RWPE1 (cell line): Measurements from ENCODE around the gene DOHH.

Experiments used
- CTCF ChIA-PET: fragments of 350-600 bp; sonication (Branson Sonifier 250); formaldehyde crosslinking; extraction: SDS; loops from one replicate; lab custom pipeline; 2021; lab: Yijun Ruan, JAX
- POLR2A ChIA-PET: fragments of 400-600 bp; formaldehyde crosslinking; extraction: SDS; loops from one replicate; lab custom pipeline; 2020; ENCODE audit warnings: antibody characterized with exemption; ENCODE audit not compliant: low non-redundant PET; lab: Yijun Ruan, JAX
- DNase-seq: peaks from one replicate; pipeline ENCODE4 v3.0.0; 2012; ENCODE audit warnings: low spot score
- H3K27ac ChIP-seq: fragments of 450-650 bp; 2 replicates; pipeline ENCODE4 v1.5.1; 2017
- TF ChIP-seq, protein P1 (sequence below): fragments of 450-650 bp; conservative IDR thresholded peaks from 2 replicates; pipeline ENCODE4 v1.5.1; 2017; ENCODE audit warnings: low read depth, mild to moderate bottlenecking

DOHH gene

DNA sequence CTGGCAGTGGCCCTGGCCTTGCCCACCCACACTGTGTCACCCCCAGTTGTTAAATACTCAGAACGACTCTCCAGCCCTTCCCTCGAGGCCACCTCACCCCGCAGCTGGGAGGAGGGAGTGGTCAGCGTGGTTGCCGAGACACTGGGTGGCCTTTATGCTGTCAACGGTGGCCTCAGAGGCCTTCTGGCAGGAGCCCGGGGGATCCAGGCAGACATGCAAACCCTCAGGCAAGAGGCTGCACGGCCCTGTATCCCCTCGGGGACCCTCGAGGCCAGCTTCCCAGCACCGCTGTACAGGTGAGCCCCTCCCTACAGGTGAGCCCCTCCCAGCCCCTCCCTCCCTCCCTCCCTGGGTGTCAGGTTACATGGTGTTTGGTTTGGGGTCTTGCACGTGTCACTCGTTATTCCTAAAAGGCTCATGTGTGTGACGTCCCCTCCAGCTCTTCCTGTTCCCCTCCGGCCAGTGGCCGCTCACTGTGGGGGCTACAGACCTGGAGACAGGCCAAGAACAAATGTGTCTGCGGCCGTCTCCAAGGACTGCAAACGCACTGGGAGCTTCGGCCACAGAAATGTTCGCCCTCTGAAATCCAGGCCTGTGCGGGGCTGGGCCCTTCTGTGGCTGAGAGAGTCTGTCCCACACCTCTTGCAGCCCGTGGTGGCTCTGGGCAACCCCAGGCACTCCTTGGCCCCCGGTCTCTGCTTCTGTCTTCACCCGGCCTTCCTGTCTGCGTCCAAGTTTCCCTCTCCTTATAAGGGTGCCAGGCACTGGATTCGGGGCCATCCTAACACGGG, 38.7 kb upstream of the DOHH start, which contains the start of gene TEKTIP1:
TEKTIP1 (plus strand) TSS at position 210 of the 791 bp plus-strand sequence; CDS start at position 214, 4 bp downstream.
- H3K27ac ChIP-seq, result peak within 1 kb of the TSS; percentile 45
- ChIA-PET CTCF (interaction anchor here (0.6 kb wide), 1 partner anchor 18 kb away, joined by 3 read pairs; no protein-coding TSS in a partner anchor), POLR2A (no interaction called here)
- no peak for DNase-seq
- TF ChIP-seq, protein P1, sequence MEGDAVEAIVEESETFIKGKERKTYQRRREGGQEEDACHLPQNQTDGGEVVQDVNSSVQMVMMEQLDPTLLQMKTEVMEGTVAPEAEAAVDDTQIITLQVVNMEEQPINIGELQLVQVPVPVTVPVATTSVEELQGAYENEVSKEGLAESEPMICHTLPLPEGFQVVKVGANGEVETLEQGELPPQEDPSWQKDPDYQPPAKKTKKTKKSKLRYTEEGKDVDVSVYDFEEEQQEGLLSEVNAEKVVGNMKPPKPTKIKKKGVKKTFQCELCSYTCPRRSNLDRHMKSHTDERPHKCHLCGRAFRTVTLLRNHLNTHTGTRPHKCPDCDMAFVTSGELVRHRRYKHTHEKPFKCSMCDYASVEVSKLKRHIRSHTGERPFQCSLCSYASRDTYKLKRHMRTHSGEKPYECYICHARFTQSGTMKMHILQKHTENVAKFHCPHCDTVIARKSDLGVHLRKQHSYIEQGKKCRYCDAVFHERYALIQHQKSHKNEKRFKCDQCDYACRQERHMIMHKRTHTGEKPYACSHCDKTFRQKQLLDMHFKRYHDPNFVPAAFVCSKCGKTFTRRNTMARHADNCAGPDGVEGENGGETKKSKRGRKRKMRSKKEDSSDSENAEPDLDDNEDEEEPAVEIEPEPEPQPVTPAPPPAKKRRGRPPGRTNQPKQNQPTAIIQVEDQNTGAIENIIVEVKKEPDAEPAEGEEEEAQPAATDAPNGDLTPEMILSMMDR, result no peak

DNA sequence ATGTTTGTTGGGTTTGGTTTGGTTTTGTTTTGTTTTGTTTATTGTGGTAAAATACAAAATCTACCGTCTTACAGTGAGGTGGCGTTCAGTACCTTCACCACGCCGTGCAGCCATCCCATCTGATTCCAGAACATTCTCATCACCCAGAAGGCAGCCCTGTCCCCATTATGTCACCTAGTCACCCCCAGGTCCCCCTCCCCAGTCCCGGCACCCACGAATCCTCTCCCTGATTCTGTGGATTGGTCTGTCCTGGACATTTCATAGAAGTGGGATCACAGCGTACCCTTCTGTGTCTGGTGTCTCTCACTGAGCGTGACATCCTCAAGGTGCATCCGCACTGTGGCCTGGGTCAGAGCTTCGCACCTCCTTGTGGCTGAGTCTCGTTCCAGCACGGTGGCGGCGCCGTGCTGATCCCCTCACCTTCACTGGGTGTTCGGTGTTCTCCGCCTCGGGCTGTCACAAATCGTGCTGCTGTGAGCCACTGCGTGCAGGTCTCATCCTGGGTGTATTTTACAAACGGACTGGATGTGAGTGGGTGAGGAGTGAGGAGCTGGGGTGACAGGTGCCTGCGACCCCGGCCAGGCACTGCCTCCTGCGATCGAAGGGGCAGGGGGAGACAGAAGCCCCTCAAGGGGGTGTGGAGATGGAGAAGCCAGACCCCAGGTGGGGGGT, 37.9 kb upstream of the DOHH start:
- POLR2A ChIA-PET, result interaction anchor here (0.6 kb wide), 1 partner anchor 70 kb away, joined by 4 read pairs; no protein-coding TSS in a partner anchor
- DNase-seq, result no peak
- CTCF ChIA-PET, result no interaction called here
- H3K27ac ChIP-seq, result peak overlapping the region; percentile 45
- TF ChIP-seq, protein P1, result no peak

DNA sequence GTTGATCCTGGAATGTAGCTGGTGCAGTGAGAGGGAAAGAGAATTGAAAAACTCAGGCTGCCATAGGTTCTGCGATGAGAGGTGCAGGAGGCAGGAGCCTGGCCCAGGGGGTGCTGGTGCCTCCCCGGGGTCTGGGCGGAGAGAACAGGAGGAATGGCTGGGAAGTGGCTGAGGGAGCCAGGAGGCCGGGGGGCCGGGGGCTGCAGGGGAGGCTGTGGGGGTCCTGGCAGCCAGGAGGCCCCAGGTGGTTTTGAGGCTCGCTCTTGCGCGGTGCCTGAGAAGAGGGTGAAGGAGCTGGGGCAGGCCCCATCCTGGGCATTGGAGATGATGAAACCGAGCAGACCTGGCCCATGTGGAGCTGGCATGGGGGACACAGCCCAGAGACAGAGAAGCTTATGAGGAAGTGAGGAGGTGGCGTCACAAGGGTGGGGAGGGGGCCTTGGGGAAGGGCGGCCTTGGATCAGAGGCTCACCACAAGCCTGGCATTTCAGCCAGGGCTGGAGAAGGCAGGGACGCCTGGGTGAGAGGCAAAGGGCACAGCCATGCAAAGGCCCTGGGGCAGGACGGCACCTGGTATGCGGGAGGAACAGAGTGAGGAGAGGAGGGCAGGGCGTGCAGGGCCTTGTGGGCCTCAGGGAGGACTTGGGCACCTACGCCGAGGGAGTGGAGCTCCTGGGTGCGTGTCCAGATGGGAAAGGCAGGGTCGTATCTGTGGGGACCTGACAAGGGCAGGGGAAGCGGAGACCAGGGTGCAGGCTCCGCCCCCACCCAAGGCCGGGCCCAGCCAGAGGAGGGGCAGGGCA, 37.2 kb upstream of the DOHH start:
- ChIA-PET CTCF (no interaction called here), POLR2A (interaction anchor here (0.6 kb wide), 1 partner anchor 71 kb away, joined by 4 read pairs; no protein-coding TSS in a partner anchor)
- TF ChIP-seq, protein P1, result no peak
- peak overlapping the region; percentile 45 for H3K27ac ChIP-seq
- DNase-seq, result no peak

- ChIA-PET POLR2A (no interaction called here), CTCF (interaction anchor here (0.6 kb wide), 1 partner anchor 117 kb away, joined by 3 read pairs; no protein-coding TSS in a partner anchor)
- H3K27ac ChIP-seq, result peak overlapping the region; percentile 45
- TF ChIP-seq, protein P1, result no peak
- no peak for DNase-seq
These were observed 36.6 kb upstream of the DOHH start for GRCh38 chr19:3537101-3537437.

- CTCF ChIA-PET, result interaction anchor here (0.6 kb wide), 1 partner anchor 118 kb away, joined by 3 read pairs; no protein-coding TSS in a partner anchor
- peak overlapping the region; percentile 45 for H3K27ac ChIP-seq
- no peak for DNase-seq
- TF ChIP-seq, protein P1, result no peak
- POLR2A ChIA-PET, result no interaction called here
These were observed 36.1 kb upstream of the DOHH start for GRCh38 chr19:3536429-3537100.
